GM18951 (cell line): Measurements from ENCODE around the gene PI4KB.
"Not testable (repeated sequence)": the region's sequence is repeated elsewhere in the genome, so short reads cannot be mapped to it uniquely, and the experiment has no call there.

ENCODE experiments used
- POLR2A ChIP-seq: IDR thresholded peaks from 4 replicates; pipeline ENCODE4 v1.6.1; 2011; ENCODE audit warnings: mild to moderate bottlenecking; ENCODE audit not compliant: insufficient read length, insufficient read depth; ENCODE audit errors: extremely low read depth
- in situ Hi-C: fragments of 300-500 bp; cut with MboI; formaldehyde crosslinking; loops from one replicate; pipeline ENCODE4 v1.12.0; 2022; ENCODE audit warnings: low sequenced_read_pairs, mixed read lengths, inconsistent platforms; ENCODE audit not compliant: unreplicated experiment

The PI4KB gene

DNA sequence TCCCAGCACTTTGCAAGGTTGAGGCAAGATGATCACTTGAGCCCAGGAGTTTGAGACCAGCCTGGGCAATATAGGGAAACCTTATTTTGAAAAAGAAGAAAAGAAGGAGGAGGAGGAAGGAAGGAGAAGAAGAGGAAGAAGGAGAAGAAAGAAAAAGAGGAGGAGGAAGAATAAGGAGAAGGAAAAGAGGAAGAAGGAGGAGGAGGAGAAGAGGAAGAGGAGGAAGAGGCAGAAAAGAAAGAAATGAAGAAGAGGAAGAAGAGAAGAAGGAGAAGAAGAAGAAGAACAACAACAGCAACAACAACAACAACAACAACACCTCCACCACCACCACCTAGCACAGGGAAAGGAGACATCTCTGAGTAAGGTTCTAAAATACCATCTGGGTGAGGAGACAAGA lies 34.7 kb upstream of the PI4KB start:
- in situ Hi-C loops: no loop called here
- TF ChIP-seq POLR2A: no peak

DNA sequence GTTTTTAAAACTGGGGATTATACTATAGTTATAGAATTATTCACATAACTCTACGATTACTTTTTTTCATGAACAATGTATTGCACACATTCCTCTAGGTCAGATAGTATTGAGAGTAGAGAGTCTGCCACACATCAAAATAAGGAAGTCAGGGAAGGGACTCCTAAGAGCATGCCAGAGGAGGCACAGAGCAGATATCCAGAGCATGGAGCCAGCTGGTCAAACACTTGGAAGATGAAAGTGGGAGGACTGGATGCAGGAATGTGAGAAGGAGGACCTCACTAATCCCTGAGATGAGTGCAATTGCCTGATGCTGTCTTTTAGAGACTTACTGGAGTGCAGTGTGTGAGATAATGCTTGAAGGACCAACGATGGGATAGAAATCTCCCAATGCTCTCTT lies 29.5 kb upstream of the PI4KB start:
- TF ChIP-seq POLR2A: no peak
- in situ Hi-C loops: no loop called here

DNA sequence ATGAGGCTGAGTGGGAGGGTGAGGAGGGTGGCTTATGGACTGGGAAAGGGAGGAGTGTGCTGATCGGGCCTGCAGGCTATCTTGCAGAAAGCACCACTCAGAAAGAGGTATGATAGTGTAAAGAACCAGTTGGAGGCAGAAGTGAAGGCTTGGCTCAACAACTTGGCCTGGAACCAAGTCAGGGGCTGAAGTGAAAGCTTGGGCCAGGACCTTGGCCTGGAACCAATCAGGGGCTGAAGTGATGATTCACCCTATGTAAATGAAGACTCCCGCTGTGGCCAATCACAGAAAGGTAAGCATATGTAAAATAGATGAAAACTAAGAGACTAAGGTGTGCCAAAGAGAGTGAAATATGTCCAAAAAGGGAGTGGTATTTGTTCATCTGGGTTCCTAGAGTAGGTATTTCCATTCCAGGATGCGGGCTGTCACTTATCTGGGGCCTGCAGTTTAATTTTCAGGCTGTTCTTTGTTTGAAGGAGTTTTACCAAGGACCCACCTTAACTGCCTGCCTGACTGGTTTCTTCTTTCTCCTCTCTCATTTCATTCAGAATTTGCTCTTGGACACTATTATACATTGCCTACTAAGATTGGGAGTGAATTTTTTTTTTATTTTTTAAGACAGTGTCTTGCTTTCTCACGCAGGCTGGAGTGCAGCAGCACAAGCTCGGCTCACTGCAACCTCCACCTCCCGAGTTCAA lies 25.0 kb upstream of the PI4KB start:
- in situ Hi-C loops: no loop called here
- TF ChIP-seq POLR2A: no peak

DNA sequence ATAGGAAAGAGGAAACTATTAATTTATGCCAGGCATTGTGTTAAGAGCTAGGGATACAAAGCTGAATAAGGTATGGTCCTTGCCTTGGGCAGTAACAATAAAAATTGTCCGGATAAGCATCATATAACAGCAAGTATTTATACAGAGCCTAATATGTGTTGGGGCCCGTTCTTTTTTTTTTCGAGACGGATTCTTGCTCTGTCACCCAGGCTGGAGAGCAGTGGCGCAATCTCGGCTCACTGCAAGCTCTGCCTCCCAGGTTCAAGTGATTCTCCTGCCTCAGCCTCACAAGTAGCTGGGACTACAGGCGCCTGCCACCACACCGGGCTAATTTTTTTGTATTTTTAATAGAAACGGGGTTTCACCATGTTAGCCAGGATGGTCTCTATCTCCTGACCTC lies 23.1 kb upstream of the PI4KB start:
- in situ Hi-C loops: not testable (repeated sequence)

DNA sequence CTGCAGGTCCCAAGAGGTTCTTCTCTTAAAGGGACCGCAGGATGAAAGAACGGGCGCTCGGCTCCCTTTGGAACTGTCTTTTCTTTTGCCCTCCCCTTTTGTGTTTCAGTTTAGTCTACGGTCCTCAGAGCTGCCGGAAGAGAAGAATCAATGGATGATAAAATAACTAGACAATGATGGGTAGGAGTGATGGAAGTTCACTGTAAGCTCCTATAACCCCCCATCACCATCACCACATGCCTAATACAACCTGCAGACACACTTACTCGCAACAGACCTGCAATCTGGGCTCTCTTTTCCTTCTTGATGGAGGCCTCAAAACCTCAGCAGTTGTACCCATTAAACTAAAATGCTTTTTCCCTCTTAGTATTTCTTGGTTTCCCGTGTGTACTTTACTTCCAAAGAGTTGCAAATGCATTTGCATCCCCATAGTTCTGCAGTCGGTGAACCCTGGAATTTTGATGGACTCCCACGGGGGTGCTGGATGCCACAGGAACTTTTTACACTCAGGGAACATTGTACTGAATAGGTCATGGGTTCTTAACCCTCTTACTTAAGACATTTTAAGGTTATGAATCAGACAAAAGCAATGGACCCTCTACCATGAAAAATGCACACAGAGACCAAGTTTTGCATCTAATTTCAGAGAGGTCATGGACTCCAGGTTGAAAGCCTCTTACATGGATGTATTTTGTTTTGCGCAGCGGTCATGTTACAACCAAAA lies 20.5 kb upstream of the PI4KB start:
- in situ Hi-C loops: no loop called here
- TF ChIP-seq POLR2A: no peak

DNA sequence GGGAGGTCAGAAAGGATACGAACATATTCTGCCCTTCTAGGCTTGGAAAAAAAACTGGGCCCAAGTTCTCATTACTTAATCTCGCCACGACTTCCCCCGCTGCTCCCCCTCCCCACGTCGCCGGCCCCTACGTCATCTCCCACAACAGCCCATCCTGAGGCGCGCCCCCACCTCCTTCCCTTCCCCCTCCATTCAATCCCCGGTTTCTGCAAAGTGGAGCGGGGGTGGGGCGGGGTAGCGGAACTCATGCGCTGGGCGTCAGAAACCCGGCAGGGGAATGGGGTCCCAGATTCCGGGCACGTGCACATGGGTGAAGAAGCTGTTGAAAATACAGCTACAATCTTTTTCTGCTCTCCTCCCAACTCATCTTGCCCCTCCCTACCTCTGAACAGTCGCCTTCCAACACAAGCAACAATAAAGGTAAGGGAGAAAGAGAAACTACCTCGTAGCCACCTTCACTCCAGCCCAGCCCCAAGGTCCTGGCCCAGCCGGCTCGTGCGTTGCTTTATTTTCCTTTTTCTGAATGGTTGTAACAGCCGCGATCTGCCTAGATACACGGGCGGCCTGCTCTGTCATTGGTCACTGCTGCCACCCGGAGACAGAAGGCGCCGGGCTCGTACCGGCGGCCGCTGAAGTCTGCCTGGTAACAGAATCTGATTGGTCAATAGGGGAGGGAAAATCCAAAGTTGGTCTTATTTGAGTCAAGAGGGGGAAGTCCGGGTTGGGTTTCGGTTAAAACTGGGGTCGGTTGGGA lies 19.7 kb upstream of the PI4KB start, which contains the start of gene RFX5:
RFX5 (minus strand) TSS at position 484 of the 754 bp plus-strand sequence. CDS start 932 bp downstream, outside the sequence.
- peak; percentile 61 for TF ChIP-seq POLR2A
- in situ Hi-C loops: no loop called here

DNA sequence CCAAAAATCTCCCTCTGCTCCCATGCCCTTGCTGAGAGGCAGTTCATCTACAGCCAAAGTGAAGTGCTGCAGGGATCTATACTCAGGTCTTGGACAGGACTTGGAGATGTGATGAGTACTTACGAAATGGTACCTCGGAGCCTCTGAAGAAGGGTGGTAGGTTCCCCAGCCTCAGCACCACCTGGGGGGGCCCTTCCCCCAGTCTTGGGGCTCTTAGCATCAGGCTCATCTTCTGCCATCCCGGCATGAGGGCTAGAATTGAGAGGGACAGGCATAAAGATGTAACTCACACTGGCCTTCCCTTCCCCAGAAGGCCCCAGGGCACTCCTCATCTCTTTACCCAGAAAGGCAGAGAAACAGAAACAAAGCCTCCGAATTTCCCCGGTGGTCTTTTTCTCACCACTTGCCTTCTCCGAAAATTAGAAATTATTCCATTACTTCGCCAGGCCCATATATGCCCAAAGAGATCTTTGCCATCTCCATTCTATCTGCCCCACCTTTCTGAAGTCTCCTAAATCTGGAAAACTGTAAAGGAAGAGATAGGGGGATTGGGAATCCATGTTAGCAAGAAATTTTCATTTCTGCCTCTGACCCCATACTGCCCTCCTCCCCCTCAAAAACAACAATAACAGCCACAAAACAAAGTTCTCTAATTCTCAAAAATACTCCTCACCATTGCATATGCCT lies 19.0 kb upstream of the PI4KB start:
- in situ Hi-C loops: no loop called here

DNA sequence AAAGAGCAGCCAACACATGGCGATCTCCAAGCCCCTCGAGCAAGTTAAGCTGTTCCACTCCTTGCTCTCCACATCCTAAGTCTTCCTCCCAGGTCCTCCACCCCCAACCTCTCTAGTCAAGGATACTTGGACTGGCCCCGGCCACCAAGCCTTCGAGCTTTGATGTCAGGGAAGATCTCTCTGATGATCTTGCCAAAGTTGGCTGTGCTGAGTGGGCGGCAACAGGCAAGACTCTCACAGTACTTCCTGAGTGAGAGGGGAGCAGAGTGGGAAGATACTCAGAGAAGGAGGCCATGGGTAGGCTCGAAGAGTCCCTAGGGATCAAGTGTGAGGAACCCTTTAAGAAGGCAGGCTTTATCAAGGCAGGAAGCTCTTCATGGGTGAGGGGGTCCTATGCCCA lies 17.1 kb upstream of the PI4KB start:
- TF ChIP-seq POLR2A: no peak
- in situ Hi-C loops: no loop called here

More for the DNA sequence above, 19.0 kb upstream of the PI4KB start:
- TF ChIP-seq POLR2A: no peak

DNA sequence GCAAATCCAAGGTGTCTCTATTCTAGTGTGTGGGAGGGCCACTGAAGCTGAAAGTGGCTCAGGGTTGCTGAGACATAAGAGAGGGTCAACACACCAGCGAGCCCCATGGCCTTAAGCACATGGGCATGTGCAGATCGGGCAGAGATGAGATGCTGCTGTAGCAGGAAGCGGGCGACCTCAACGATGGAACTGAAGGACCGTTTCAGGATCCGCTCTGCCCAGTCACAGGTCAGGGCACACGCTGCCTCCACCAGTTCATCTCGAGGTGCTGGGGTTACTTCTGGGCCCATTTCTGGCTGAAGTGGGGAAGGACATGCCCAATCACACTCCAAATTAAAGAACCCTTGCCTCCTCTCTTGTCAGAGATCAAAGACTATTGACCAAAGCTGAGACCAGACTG lies 16.4 kb upstream of the PI4KB start:
- TF ChIP-seq POLR2A: no peak
- in situ Hi-C loops: no loop called here

DNA sequence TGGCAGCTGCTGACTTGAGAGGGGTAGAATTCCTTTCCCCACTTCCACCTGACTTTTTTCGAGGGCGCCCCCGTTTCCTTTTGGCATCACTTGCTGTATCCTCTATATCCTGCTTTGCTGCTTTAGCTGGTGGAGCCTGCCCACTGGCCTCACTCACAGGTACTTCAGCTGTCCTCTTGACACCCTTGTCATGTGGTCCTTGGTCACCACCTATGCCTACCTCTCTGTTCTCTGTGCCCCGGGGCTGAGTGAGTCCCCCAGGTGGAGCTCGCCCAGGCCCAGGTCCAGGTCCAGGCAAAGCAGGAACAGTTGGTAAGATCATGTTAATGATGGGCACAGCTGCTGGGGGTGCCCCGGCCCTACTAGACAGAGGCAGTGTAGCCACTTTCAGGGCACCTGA lies 15.4 kb upstream of the PI4KB start:
- in situ Hi-C loops: no loop called here
- TF ChIP-seq POLR2A: no peak

DNA sequence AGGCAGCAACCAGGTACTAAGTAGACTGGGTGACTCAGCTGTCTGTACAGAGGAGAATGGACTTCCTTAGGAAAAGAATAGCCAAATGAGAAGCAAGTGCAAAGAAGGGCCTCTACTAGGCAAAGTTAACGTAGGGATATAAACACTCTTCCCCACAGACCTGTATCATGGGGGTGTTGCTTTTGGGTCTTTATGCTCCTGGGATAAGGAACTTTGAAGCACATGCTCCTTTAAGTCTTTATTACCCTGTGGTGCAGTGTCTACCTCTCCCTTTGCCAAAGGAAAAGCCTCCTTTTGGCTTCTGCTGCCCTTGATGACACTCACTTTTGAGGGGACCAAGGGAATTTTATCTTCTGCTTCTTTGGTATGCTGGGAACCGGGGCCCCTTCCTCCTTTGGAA lies 14.8 kb upstream of the PI4KB start:
- TF ChIP-seq POLR2A: no peak
- in situ Hi-C loops: no loop called here

DNA sequence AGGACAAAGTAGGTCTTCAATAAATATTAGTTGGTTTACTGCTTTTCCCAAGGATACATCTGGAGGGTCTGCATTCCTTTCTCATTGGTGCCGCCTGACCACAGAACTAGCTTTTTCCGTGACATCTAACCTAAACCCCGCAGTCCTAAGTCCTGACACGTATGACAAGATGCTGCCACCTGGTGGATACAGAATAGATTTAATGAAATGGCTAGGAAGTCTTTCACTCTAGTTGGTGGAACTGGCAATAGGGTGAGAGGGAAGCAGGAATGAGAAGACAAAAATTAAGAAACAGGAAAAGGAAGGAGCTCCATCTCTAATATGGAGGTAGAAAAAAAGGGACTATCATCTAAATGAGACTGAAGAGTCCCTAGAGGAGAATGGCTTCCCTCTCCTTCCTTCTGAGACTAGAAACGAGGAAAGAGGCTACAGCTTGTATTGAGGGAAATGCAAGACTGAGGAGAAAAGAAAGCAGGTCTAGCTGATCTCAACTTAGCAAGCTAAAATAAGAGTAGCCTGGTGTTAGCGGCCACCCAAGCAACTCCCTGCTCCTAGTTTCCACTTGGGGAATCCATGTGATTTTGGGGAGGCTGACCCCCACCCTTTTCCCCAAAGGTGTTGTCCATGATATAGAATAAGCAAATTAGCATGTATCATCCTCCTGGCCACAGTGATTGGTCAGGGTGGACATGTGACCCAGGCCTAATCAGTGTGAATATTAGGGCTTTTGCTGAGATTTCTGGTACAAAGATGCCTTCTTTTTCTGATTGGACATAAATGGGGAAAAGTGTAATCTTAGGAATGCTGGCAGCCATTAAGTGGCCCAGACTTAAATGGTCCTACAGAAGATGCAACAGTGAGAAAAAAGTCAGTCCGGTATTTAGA lies 13.9 kb upstream of the PI4KB start:
- peak; percentile 1 for TF ChIP-seq POLR2A
- in situ Hi-C loops: no loop called here

DNA sequence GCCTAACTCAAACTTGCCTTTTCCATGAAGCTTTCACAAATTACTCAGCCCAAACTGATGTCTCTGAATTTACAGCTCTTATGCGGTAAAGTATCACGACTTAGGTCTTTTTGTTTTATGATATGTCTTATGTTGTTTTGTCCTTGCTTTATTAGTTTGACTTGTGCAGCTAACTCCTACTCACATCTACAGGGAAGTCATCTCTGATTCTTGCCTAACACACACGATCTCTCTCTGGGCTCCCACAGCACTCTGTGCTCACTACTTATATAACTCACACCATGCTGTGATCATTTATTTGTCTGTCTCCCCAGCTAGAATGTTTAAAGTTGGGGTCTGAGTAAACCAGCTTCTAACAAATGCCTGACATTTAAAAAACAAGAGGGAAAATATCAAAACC lies 9.3 kb upstream of the PI4KB start:
- in situ Hi-C loops: no loop called here

More for the DNA sequence above, 9.3 kb upstream of the PI4KB start:
- no peak for TF ChIP-seq POLR2A
